Measurements from ENCODE around the gene DOK3. TPM values are rescaled to one million over a fixed set of nuclear protein-coding genes. Genes with fewer than 3 reads are reported as not detected.

Gene DOK3
- polyA plus RNA-seq, 2 of the 4 experiments (the other 2 are of a cell fraction): 1.3 to 7.1 TPM

DNA sequence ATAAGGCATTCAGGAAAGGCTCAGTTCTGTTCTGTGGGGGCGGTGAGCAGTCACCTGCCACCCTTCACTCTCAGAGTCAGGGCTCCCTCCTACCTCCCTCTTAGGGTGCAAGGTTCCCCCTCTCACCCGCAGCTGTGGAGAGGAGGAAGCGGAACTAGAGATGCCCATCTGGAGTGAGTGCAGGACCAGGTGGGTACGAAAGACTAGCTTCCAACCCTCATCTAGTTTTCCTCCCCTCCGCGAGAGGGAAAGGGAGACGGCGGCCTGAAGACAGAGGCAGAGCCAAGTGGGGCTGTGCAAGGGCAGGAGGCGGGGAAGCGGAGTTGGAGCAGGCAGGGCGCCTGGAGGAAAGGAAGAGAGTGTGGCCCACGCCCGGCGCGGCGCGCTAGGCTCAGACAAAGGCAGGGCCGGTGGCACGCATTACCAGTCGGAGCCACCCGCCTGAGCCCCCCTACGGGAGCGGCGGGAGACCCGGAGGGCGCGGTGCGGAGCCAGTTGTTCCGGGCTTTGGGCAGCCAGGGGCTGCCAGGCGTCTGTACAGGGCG, 55.7 kb downstream of the DOK3 start:
- Histone ChIP-seq H3K4me2 (peak overlapping the region; percentile 96), H3K9me3 (no peaks in the 10 kb centered on the region), H3K27ac (peak overlapping the region in 1 of 2 experiments; percentile 86; a peak in 3 of 6 replicates), H3K4me3 (peak overlapping the region; percentile 61; the same call in 1 of the 3 replicates), H3K4me1 (peaks cover 14% of the 10 kb centered on the region)
- POLR2A ChIA-PET: interaction anchor here (1.5 to 4.0 kb wide), 3 partner anchors 42 to 51 kb away, joined by 3 to 35 read pairs (median 7); partner anchors contain the start of gene PDLIM7
- FAIRE-seq (no peak), DNase-seq (ENCODE audit: low read depth in 1 of 2, low spot score in 1 of 2) (no peak), ATAC-seq (peak in 1 of 2 experiments; percentile 0; a peak in 3 of 6 replicates)
- TF ChIP-seq MAX (IDR thresholded peaks at IDR 0.05): no peak
- peak; percentile 27; the same call in 1 of the 2 replicates for TF ChIP-seq TFCP2L1 (CRISPR knock-in tag; IDR thresholded peaks at IDR 0.05)
- no peak for TF ChIP-seq POLR2AphosphoS2 (conservative IDR thresholded peaks at IDR 0.05; ENCODE audit: low read length)
- CTCF ChIA-PET: interaction anchor here (0.9 to 25.5 kb wide), 15 partner anchors 12 to 341 kb away, joined by 3 to 871 read pairs (median 23); partner anchors contain the start of genes DBN1, F12, GRK6 and LMAN2
- 52% methylated on average over 31 of the region's 31 CpGs for WGBS (ENCODE audit: missing lambda C conversion rate)

DNA sequence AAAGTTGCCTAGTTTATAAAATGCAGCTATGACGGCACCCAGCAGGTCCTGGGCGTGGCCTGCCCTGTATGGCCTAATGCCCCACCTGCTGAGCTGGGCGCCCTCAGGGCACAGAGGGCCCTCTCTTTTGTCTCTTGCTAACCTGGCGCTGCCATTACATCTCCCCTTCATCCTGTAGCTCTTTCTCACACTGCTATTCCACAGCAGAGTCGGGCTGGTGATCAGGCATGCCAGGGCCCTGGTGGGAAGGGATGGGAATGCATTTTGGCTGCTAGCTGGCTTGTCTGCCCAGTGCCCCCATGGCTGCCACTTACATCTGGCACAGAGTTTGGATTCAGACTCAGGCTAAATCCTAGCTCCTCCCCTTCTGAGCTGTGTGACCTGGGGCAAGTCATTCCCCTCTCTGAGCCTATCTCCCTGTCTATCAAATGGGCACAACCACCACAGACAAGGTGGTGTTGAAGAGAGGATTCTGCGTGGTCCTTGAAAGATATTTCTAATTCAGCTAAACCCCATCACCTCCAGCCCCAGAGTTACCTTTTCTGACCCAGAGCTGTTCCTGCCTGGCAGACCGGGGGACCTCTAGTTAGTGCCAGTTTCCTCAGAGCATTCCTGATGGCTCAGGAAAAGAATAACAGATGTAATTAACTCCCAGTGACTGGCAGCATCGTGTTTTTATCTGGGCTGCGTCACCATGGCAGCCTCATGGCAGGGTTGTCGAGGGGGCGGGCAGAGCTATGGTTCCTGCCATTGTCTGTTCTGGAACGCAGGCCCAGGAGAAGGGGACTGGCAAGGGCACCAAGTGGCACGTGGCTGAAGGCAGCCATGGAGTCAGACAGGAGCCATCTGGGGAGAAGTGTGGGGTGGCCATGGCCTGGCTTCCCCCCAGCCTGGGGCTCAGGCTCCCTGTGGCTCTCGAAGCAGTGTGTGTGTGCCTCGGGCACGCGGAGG, 56.7 kb downstream of the DOK3 start:
- POLR2A ChIA-PET: interaction anchor here (4.0 kb wide), 1 partner anchor 50 kb away, joined by 35 read pairs; no protein-coding TSS in a partner anchor
- CTCF ChIA-PET: interaction anchor here (1.3 to 25.5 kb wide), 12 partner anchors 11 to 339 kb away, joined by 3 to 871 read pairs (median 35); partner anchors contain the start of genes DBN1, F12, GRK6 and PDLIM7
- Histone ChIP-seq H3K9me3 (no peaks in the 10 kb centered on the region), H3K4me1 (peaks cover 23% of the 10 kb centered on the region), H3K4me3 (no peak overlapping the region), H3K27ac (no peak overlapping the region), H3K4me2 (no peak overlapping the region)
- FAIRE-seq (no peak), DNase-seq (ENCODE audit: low read depth in 1 of 2, low spot score in 1 of 2) (no peak), ATAC-seq (no peak)
- 88% methylated on average over 16 of the region's 17 CpGs for WGBS (ENCODE audit: missing lambda C conversion rate)
- no peak for TF ChIP-seq NPAS2 (CRISPR knock-in tag; IDR thresholded peaks at IDR 0.05; ENCODE audit: borderline replicate concordance)
- TF ChIP-seq, protein P1, sequence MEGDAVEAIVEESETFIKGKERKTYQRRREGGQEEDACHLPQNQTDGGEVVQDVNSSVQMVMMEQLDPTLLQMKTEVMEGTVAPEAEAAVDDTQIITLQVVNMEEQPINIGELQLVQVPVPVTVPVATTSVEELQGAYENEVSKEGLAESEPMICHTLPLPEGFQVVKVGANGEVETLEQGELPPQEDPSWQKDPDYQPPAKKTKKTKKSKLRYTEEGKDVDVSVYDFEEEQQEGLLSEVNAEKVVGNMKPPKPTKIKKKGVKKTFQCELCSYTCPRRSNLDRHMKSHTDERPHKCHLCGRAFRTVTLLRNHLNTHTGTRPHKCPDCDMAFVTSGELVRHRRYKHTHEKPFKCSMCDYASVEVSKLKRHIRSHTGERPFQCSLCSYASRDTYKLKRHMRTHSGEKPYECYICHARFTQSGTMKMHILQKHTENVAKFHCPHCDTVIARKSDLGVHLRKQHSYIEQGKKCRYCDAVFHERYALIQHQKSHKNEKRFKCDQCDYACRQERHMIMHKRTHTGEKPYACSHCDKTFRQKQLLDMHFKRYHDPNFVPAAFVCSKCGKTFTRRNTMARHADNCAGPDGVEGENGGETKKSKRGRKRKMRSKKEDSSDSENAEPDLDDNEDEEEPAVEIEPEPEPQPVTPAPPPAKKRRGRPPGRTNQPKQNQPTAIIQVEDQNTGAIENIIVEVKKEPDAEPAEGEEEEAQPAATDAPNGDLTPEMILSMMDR (IDR thresholded peaks at IDR 0.05): no peak
- TF ChIP-seq KDM1A (IDR thresholded peaks at IDR 0.05; ENCODE audit: low read depth): peak; percentile 52; the same call in 1 of the 2 replicates
- peak; percentile 77 for TF ChIP-seq ZFP36 (IDR thresholded peaks at IDR 0.05; ENCODE audit: borderline replicate concordance, partially characterized antibody)

Other genes starting within 250 kb of the DOK3 start
- gene RAB24, start 206.1 kb downstream of the DOK3 start, polyA plus RNA-seq (2011; rRNA removed): 31.2 and 31.3 TPM in 2 replicates
- 30.0 to 34.5 TPM (median 33.7 TPM) in 3 replicates for gene RAB24, start 206.1 kb downstream of the DOK3 start, polyA plus RNA-seq (2017; fragmentation: RNase III; extraction: RNeasy Plus Mini Kit Qiagen cat#74134 plus additional on column Dnase treatment)
- 218 and 227 TPM in 2 replicates for gene PRELID1, start 206.0 kb downstream of the DOK3 start, polyA plus RNA-seq (2011; rRNA removed)
- 234 to 268 TPM (median 250 TPM) in 3 replicates for gene PRELID1, start 206.0 kb downstream of the DOK3 start, polyA plus RNA-seq (2017; fragmentation: RNase III; extraction: RNeasy Plus Mini Kit Qiagen cat#74134 plus additional on column Dnase treatment)
- 4.1 and 5.3 TPM in 2 replicates for gene MXD3, start 197.9 kb downstream of the DOK3 start, polyA plus RNA-seq (2011; rRNA removed)
- gene MXD3, start 197.9 kb downstream of the DOK3 start, polyA plus RNA-seq (2017; fragmentation: RNase III; extraction: RNeasy Plus Mini Kit Qiagen cat#74134 plus additional on column Dnase treatment): 12.4 to 16.9 TPM (median 15.2 TPM) in 3 replicates
- 123 and 172 TPM in 2 replicates for gene LMAN2, start 158.2 kb downstream of the DOK3 start, polyA plus RNA-seq (2011; rRNA removed)
- gene LMAN2, start 158.2 kb downstream of the DOK3 start, polyA plus RNA-seq (2017; fragmentation: RNase III; extraction: RNeasy Plus Mini Kit Qiagen cat#74134 plus additional on column Dnase treatment): 207 to 222 TPM (median 210 TPM) in 3 replicates
- gene RGS14, start 151.9 kb downstream of the DOK3 start, polyA plus RNA-seq (2011; rRNA removed): 3.9 and 5.8 TPM in 2 replicates
- gene RGS14, start 151.9 kb downstream of the DOK3 start, polyA plus RNA-seq (2017; fragmentation: RNase III; extraction: RNeasy Plus Mini Kit Qiagen cat#74134 plus additional on column Dnase treatment): 5.2 to 8.4 TPM (median 6.4 TPM) in 3 replicates
- not detected in 2 replicates for gene SLC34A1, start 125.4 kb downstream of the DOK3 start, polyA plus RNA-seq (2011; rRNA removed)
- gene SLC34A1, start 125.4 kb downstream of the DOK3 start, polyA plus RNA-seq (2017; fragmentation: RNase III; extraction: RNeasy Plus Mini Kit Qiagen cat#74134 plus additional on column Dnase treatment): 0.03 TPM in 2 of 3 replicates, not detected in the other
- gene PFN3, start 109.2 kb downstream of the DOK3 start, polyA plus RNA-seq (2011; rRNA removed): not detected in 2 replicates
- not detected in 3 replicates for gene PFN3, start 109.2 kb downstream of the DOK3 start, polyA plus RNA-seq (2017; fragmentation: RNase III; extraction: RNeasy Plus Mini Kit Qiagen cat#74134 plus additional on column Dnase treatment)
- gene F12, start 100.3 kb downstream of the DOK3 start, polyA plus RNA-seq (2011; rRNA removed): 5.3 TPM in 2 replicates
- gene F12, start 100.3 kb downstream of the DOK3 start, polyA plus RNA-seq (2017; fragmentation: RNase III; extraction: RNeasy Plus Mini Kit Qiagen cat#74134 plus additional on column Dnase treatment): 14.3 to 15.5 TPM (median 14.5 TPM) in 3 replicates
- 16.5 and 20.1 TPM in 2 replicates for gene GRK6, start 83.2 kb downstream of the DOK3 start, polyA plus RNA-seq (2011; rRNA removed)
- 26.3 to 28.8 TPM (median 26.8 TPM) in 3 replicates for gene GRK6, start 83.2 kb downstream of the DOK3 start, polyA plus RNA-seq (2017; fragmentation: RNase III; extraction: RNeasy Plus Mini Kit Qiagen cat#74134 plus additional on column Dnase treatment)
- gene PRR7, start 63.0 kb downstream of the DOK3 start, polyA plus RNA-seq (2011; rRNA removed): 1.8 and 2.2 TPM in 2 replicates
- 11.0 to 12.1 TPM (median 11.2 TPM) in 3 replicates for gene PRR7, start 63.0 kb downstream of the DOK3 start, polyA plus RNA-seq (2017; fragmentation: RNase III; extraction: RNeasy Plus Mini Kit Qiagen cat#74134 plus additional on column Dnase treatment)
- gene DBN1, start 36.2 kb downstream of the DOK3 start, polyA plus RNA-seq (2011; rRNA removed): 32.6 and 47.7 TPM in 2 replicates
- gene DBN1, start 36.2 kb downstream of the DOK3 start, polyA plus RNA-seq (2017; fragmentation: RNase III; extraction: RNeasy Plus Mini Kit Qiagen cat#74134 plus additional on column Dnase treatment): 92.4 to 118 TPM (median 107 TPM) in 3 replicates
- gene PDLIM7, start 12.2 kb downstream of the DOK3 start, polyA plus RNA-seq (2011; rRNA removed): 26.1 and 30.7 TPM in 2 replicates
- 120 to 141 TPM (median 124 TPM) in 3 replicates for gene PDLIM7, start 12.2 kb downstream of the DOK3 start, polyA plus RNA-seq (2017; fragmentation: RNase III; extraction: RNeasy Plus Mini Kit Qiagen cat#74134 plus additional on column Dnase treatment)
- 87.7 and 90.7 TPM in 2 replicates for gene DDX41, start 7.1 kb upstream of the DOK3 start, polyA plus RNA-seq (2011; rRNA removed)
- gene DDX41, start 7.1 kb upstream of the DOK3 start, polyA plus RNA-seq (2017; fragmentation: RNase III; extraction: RNeasy Plus Mini Kit Qiagen cat#74134 plus additional on column Dnase treatment): 121 to 177 TPM (median 172 TPM) in 3 replicates
- 19.4 and 23.0 TPM in 2 replicates for gene FAM193B, start 44.7 kb upstream of the DOK3 start, polyA plus RNA-seq (2011; rRNA removed)
- 24.9 to 31.9 TPM (median 28.9 TPM) in 3 replicates for gene FAM193B, start 44.7 kb upstream of the DOK3 start, polyA plus RNA-seq (2017; fragmentation: RNase III; extraction: RNeasy Plus Mini Kit Qiagen cat#74134 plus additional on column Dnase treatment)
- 168 and 212 TPM in 2 replicates for gene TMED9, start 82.4 kb upstream of the DOK3 start, polyA plus RNA-seq (2011; rRNA removed)
- 218 to 239 TPM (median 236 TPM) in 3 replicates for gene TMED9, start 82.4 kb upstream of the DOK3 start, polyA plus RNA-seq (2017; fragmentation: RNase III; extraction: RNeasy Plus Mini Kit Qiagen cat#74134 plus additional on column Dnase treatment)
- 13.0 and 13.3 TPM in 2 replicates for gene B4GALT7, start 90.3 kb upstream of the DOK3 start, polyA plus RNA-seq (2011; rRNA removed)
- 17.1 to 18.2 TPM (median 18.0 TPM) in 3 replicates for gene B4GALT7, start 90.3 kb upstream of the DOK3 start, polyA plus RNA-seq (2017; fragmentation: RNase III; extraction: RNeasy Plus Mini Kit Qiagen cat#74134 plus additional on column Dnase treatment)

Measured in A549 (cell line).